CD4-positive, alpha-beta T cell treated with Interleukin-21 for 1 hour (primary cell): ENCODE results near the gene CLEC10A.
"Not testable (repeated sequence)": the region's sequence is repeated elsewhere in the genome, so short reads cannot be mapped to it uniquely, and the experiment has no call there.

Experiments
- DNase-seq: peaks from one replicate; pipeline ENCODE4 v3.0.0-alpha.2; 2020

Gene CLEC10A

GRCh38 chr17:7107795-7108559 is 27.9 kb upstream of the CLEC10A start:
- DNase-seq: no peak

- no peak for DNase-seq
Measured at GRCh38 chr17:7107012-7107754, 27.1 kb upstream of the CLEC10A start.

GRCh38 chr17:7102421-7102820 is 22.4 kb upstream of the CLEC10A start:
- DNase-seq: no peak

GRCh38 chr17:7101531-7101930 is 21.5 kb upstream of the CLEC10A start:
- DNase-seq: no peak

- not testable (repeated sequence) for DNase-seq
Measured at GRCh38 chr17:7100641-7101379, 20.8 kb upstream of the CLEC10A start.

GRCh38 chr17:7098802-7099459 is 18.9 kb upstream of the CLEC10A start:
- DNase-seq: no peak

GRCh38 chr17:7097940-7098339 is 17.9 kb upstream of the CLEC10A start:
- DNase-seq: no peak

- no peak for DNase-seq
Measured at GRCh38 chr17:7095625-7096024, 15.6 kb upstream of the CLEC10A start.

- no peak for DNase-seq
Measured at GRCh38 chr17:7094652-7095019, 14.6 kb upstream of the CLEC10A start.

GRCh38 chr17:7091311-7092005 is 11.4 kb upstream of the CLEC10A start:
- DNase-seq: not testable (repeated sequence)

GRCh38 chr17:7089570-7089969 is 9.5 kb upstream of the CLEC10A start:
- DNase-seq: not testable (repeated sequence)

GRCh38 chr17:7088442-7088841 is 8.4 kb upstream of the CLEC10A start:
- not testable (repeated sequence) for DNase-seq

GRCh38 chr17:7084088-7084487 is 4.0 kb upstream of the CLEC10A start:
- no peak for DNase-seq

GRCh38 chr17:7083592-7083991 is 3.5 kb upstream of the CLEC10A start:
- no peak for DNase-seq

- DNase-seq: peak; percentile 55
Measured at GRCh38 chr17:7081341-7082062, 1.5 kb upstream of the CLEC10A start.

- no peak for DNase-seq
Measured at GRCh38 chr17:7080456-7081041, 498 bp upstream of the CLEC10A start.

GRCh38 chr17:7078711-7079110 is 1.3 kb downstream of the CLEC10A start:
- no peak for DNase-seq

GRCh38 chr17:7077911-7078546 is 2.0 kb downstream of the CLEC10A start:
- no peak for DNase-seq

GRCh38 chr17:7074931-7075330 is 5.1 kb downstream of the CLEC10A start:
- DNase-seq: no peak

- no peak for DNase-seq
Measured at GRCh38 chr17:7072406-7072805, 7.6 kb downstream of the CLEC10A start.

GRCh38 chr17:7070712-7071111 is 9.3 kb downstream of the CLEC10A start:
- DNase-seq: no peak
